Glomerular endothelial cell (primary cell): ENCODE data around the gene SLITRK5. TPM values are rescaled to one million over a fixed set of nuclear protein-coding genes. Genes with fewer than 3 reads are reported as not detected.

ENCODE experiments used
- DNase-seq: peaks from one replicate; pipeline ENCODE4 v3.0.0-alpha.2; 2011; ENCODE audit warnings: low read depth, low spot score; ENCODE audit errors: extremely low read depth
- total RNA-seq: library from RNA; depleted of rRNA; stranded (reverse); fragments of >200 nt; gene quantifications from 2 replicates; pipeline ENCODE4 v1.2.3, GENCODE V29; 2015

SLITRK5 gene
- total RNA-seq = under 0.01 and 0.06 TPM in 2 replicates

GRCh38 chr13:87671031-87671752, at the start of gene SLITRK5:
Gene SLITRK5, plus strand, starts transcription at chr13:87671371. Its CDS starts 4,018 bp downstream, at chr13:87675389.
- no peak for DNase-seq

GRCh38 chr13:87622971-87623370, 48.2 kb upstream of the SLITRK5 start:
- DNase-seq = no peak

GRCh38 chr13:87656306-87656705, 14.9 kb upstream of the SLITRK5 start:
- DNase-seq = no peak

- no peak for DNase-seq
Observed at GRCh38 chr13:87661471-87661870, 9.7 kb upstream of the SLITRK5 start.

GRCh38 chr13:87666831-87667230, 4.3 kb upstream of the SLITRK5 start:
- no peak for DNase-seq

- DNase-seq = no peak
Observed at GRCh38 chr13:87667686-87668085, 3.5 kb upstream of the SLITRK5 start.

GRCh38 chr13:87669379-87669978, 1.7 kb upstream of the SLITRK5 start:
- no peak for DNase-seq

GRCh38 chr13:87671753-87672605, 808 bp downstream of the SLITRK5 start:
- no peak for DNase-seq

GRCh38 chr13:87674247-87674738, 3.1 kb downstream of the SLITRK5 start:
- DNase-seq = no peak

- DNase-seq = no peak
Observed at GRCh38 chr13:87675851-87676250, 4.7 kb downstream of the SLITRK5 start.

- no peak for DNase-seq
Observed at GRCh38 chr13:87676254-87677042, 5.3 kb downstream of the SLITRK5 start.

GRCh38 chr13:87677043-87677495, 5.9 kb downstream of the SLITRK5 start:
- DNase-seq = no peak

GRCh38 chr13:87677496-87678371, 6.6 kb downstream of the SLITRK5 start:
- DNase-seq = no peak

- no peak for DNase-seq
Observed at GRCh38 chr13:87678372-87678752, 7.2 kb downstream of the SLITRK5 start.

GRCh38 chr13:87680298-87680697, 9.1 kb downstream of the SLITRK5 start:
- DNase-seq = no peak

- no peak for DNase-seq
Observed at GRCh38 chr13:87684850-87685742, 13.9 kb downstream of the SLITRK5 start.

- no peak for DNase-seq
Observed at GRCh38 chr13:87696458-87696857, 25.3 kb downstream of the SLITRK5 start.

- no peak for DNase-seq
Observed at GRCh38 chr13:87698268-87698667, 27.1 kb downstream of the SLITRK5 start.

GRCh38 chr13:87709947-87710346, 38.8 kb downstream of the SLITRK5 start:
- DNase-seq = no peak
